ENCODE data around the gene CTAG1A.
"Not testable (repeated sequence)": the region's sequence is repeated elsewhere in the genome, so short reads cannot be mapped to it uniquely, and the experiment has no call there.

Gene CTAG1A

DNA sequence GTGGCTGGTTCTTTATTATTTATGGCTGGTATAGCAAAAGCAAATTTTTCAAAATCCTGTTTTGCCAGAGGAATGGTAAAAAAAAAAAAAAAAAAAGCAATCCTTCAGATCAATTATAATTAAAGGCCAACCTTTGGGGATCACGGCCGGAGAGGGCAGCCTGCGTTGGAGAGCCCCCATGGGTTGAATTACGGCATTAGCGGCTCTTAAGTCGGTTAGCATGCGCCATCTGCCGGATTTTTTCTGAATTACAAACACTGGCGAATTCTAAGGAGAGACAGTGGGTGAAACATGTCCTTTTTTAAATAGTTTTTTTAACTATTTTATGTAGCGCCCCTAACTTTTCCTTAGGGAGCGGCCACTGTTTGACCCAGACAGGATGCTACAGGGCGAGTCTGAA lies 28.7 kb downstream of the CTAG1A start:
- DNase-seq (ENCODE audit: low spot score) = not testable (repeated sequence)

DNA sequence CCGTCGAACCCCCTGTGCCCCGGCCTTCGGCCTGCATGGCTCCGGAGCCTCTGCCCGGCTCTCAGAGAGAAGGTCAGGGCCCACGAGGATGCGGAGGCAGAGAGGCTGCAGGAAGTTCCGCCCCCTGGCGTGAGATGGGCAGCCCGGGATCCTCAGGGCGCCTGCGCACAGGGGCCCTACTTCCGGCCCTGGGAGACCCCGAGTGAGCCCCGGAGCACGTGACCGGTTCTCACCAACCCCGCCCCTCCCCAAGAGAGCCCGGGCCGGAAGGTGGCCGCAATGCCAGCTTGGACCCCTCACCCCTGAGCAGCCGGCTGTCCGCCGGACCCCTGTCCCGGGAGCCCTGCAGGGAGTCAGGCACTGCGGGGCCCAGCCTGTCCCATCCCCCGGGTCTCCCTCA lies 34.2 kb downstream of the CTAG1A start, which contains the start of gene CTAG1B:
TSS of gene CTAG1B (minus strand) at position 101 of the 400 bp plus-strand sequence. CDS start at position 37, 64 bp downstream.
- DNase-seq (ENCODE audit: low spot score) = not testable (repeated sequence)

DNA sequence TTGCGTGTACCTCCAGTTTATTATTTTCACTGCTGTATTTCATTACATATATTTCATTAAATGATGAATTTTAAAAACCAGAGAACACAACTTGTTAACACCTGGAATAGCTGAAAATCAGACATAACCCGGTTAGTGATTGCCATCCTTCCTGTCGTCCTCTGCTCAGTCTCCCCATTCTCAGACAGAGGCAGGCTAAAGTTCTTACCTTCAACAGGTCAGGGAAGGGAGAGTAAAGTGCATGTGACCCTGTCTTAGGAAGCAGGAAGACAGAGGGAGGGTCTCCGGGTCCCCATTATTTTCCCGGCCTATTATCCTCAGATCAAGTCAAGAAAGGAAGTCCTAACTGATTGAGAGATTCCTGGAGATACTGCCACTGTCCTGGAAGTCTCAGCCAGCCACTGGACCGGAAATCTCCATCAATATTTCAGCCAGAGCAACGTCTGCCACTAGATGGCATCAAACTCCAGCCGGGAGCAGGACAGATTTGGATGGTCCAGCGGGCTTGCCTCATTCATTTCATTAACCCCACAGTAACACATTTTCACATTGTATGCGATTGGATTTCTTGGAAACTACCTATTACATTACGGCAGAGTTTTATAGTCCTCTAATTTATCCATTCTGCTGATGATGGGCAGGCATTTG lies 36.0 kb downstream of the CTAG1A start:
- DNase-seq (ENCODE audit: low spot score) = not testable (repeated sequence)

DNA sequence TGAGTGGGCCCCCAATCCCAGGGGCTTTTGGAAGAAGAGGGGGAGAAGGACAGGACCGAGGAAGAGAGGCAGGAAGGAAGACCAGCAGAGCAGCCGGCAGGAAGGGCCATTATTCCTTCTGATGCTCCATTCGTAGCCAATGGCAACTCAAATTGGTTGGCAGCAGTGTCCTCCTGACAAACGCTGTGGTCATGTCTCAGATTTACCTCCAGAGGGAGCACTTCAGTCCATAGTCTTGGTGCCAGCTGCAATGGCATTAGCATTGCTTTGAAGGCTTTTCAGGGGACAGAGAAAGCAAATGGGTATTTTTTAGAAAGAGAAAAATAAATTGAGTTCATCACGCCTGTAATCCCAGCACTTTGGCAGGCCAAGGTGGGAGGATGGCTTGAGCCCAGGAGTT lies 44.0 kb downstream of the CTAG1A start:
- DNase-seq (ENCODE audit: low spot score) = not testable (repeated sequence)

DNA sequence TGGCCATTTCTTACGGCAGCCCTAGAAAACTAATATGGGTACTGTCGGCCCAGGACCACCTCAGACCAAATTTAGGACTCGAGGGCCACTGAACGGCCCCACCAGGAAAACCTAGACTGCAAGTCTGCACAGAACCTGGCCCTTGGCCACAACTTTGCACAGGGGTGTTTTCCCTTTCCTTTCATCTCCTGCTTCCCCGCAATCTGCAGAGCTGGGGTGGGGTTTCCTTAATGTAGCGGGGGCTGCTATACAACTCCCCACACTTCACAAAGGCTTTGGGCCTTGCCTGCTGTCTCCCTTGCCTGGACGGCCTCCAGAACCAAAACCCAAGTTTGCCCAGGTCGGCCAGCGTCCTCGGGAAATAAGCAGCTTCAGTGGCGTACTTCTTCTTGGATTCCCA lies 46.0 kb downstream of the CTAG1A start:
- DNase-seq (ENCODE audit: low spot score) = not testable (repeated sequence)

DNA sequence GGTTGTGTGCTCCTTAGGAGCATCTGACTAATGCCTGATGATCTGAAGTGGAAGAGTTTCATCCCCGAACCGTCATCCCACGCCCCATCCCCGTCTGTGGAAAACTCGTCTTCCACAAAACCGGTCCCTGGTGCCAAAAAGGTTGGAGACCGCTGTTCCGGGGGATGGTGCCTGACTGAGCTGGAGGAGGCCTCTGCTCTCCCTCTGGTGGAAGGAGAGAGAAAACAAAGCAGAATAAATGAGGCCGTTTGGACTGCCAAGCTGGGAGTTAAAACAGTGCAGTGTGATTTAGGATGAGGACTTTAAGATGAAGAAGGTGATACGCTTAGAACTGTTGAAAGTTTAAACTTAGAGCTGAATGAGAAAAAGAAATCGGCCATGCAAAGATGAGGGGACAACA lies 48.7 kb downstream of the CTAG1A start:
- not testable (repeated sequence) for DNase-seq (ENCODE audit: low spot score)
